HG03060 (cell line): ENCODE measurements around the gene FAM120C.
A peak's percentile ranks its signal among the peaks of the same experiment; 100 is the strongest.

ENCODE experiments used
- ATAC-seq: cut with Tn5 transposase; IDR thresholded peaks from one replicate; pipeline ENCODE4 v1.9.1; 2021; ENCODE audit warnings: low read depth, moderate number of reproducible peaks; ENCODE audit not compliant: unreplicated experiment

The FAM120C gene

DNA sequence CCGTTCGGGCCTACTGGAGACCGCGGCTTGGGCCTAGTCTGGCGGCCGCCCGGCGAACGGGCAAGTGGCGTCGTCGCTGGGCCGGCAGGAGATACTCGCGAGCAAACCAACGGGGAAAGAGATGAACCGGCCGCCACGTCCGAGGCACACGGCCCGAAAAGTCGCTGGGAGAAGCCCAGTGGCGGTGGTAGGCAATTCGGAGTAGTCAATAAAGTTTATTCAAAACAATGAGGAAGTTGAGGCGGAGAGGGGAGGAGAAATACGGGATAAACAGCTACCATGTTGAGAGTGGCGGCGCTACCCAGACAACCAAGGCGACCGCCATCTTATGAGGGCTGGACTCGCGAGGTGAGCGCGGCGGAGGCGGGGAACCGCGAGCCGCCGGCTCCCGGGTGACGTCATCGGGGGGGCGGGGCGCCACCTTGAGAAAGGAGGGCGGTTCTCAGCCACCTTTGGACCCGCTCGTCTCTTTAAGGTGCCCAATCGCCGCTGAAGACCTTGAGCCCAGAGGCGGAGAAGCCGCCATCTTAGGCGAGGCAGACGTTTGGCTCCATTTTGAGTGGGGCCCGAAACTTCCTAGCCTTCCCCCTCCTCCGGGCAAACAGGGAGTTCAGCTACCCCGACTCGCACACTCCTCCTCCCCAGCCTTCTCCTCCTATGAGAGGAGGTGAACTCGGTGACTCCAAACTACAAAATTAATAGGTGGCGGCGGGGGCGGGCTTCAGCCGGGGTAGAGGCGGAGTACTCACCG lies 138.8 kb downstream of the FAM120C start, which contains the start of gene PHF8:
Gene PHF8 (minus strand): TSS at position 348 of the 751 bp plus-strand sequence. CDS start 1,745 bp downstream, outside the sequence.
- ATAC-seq, result peak; percentile 83

GRCh38 chrX:54043541-54044125 lies 139.4 kb downstream of the FAM120C start:
- ATAC-seq, result no peak

GRCh38 chrX:54043056-54043455 lies 140.0 kb downstream of the FAM120C start:
- ATAC-seq, result no peak

- no peak for ATAC-seq
These were observed 140.4 kb downstream of the FAM120C start for GRCh38 chrX:54042609-54043021.

DNA sequence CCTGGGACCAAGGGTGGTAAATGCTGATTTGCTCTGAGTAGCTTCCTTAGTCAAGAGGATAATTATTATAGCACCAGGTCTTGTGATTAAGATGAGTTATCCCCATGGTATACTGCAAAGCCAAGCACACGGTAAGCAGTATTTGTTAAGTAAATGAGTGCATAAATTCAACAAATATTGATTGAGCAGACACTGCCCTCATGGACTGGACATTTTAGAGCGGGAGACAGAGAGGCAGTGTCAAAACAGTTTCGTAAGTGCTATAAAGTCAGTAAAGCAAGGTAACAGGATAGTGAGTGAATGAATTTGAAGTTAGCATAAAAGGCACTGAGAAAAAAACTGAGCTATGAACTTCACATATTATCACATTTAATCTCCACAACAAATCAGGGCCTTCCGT lies 152.7 kb downstream of the FAM120C start:
- no peak for ATAC-seq

- no peak for ATAC-seq
These were observed 153.4 kb downstream of the FAM120C start for GRCh38 chrX:54029529-54030143.

DNA sequence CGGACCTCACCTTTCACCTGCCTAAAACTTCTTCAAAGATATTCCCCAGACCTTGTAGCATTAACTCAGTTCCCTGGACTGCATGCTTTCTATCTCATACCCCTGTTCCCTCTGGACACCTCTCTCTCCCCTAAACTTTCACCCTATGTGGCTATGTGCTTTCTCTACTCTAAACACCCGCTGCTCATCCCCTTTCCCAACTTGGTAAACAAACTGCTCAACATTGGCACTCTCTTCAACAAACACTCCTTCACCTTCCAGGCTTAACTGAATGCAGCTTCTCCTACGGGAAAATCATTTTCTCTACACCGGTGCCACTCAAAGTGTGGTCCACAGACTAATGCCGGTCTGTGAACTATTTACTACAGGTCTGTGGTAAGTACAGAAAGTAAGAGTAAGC lies 158.7 kb downstream of the FAM120C start:
- ATAC-seq, result no peak
